Upper lobe of left lung (tissue), 6 donors: ENCODE results near the gene PLIN3. TPM values are rescaled to one million over a fixed set of nuclear protein-coding genes. Genes with fewer than 3 reads are reported as not detected.
A peak's percentile ranks its signal among the peaks of the same experiment; 100 is the strongest.

Source experiments
- ATAC-seq, 2 donors: fragments of 200-7000 bp; cut with Tn5 transposase; one replicate each; pipeline ENCODE4 v1.9.1; 2022; ENCODE audit warnings: mild to moderate bottlenecking in 2 of 2, moderate library complexity in 2 of 2; ENCODE audit not compliant: low FRiP score in 2 of 2
- DNase-seq, 2 donors: peaks; one replicate each; pipeline ENCODE4 v3.0.0-alpha.2; 2019 to 2020
- H3K27ac ChIP-seq, 4 donors: fragments of 200-600 bp; sonication (generic); one replicate each; pipeline ENCODE4 v1.5.1; 2016 to 2019
- H3K27me3 ChIP-seq, 4 donors: fragments of 200-600 bp; sonication (generic); one replicate each; pipeline ENCODE4 v1.5.1; 2017 to 2019
- H3K36me3 ChIP-seq, 4 donors: fragments of 200-600 bp; sonication (generic); one replicate each; pipeline ENCODE4 v1.5.1; 2016 to 2019
- H3K4me1 ChIP-seq, 4 donors: fragments of 200-600 bp; sonication (generic); one replicate each; pipeline ENCODE4 v1.5.1; 2018 to 2019
- H3K4me3 ChIP-seq, 4 donors: fragments of 200-600 bp; sonication (generic); one replicate each; pipeline ENCODE4 v1.5.1; 2017 to 2019; ENCODE audit warnings: mild to moderate bottlenecking in 2 of 4, moderate library complexity in 1 of 4
- H3K9me3 ChIP-seq, 4 donors: fragments of 200-600 bp; sonication (generic); one replicate each; pipeline ENCODE4 v1.5.1; 2018 to 2019
- CTCF ChIP-seq, 6 experiments: fragments of 450-650 bp in 4 of 6; fragments of 200-600 bp in 2 of 6; sonication (generic) in 2 of 6; IDR thresholded peaks; one replicate each; pipeline ENCODE4 v1.5.1; 2016 to 2019; ENCODE audit warnings: antibody characterized with exemption in 6 of 6
- EP300 ChIP-seq, 4 donors: sonication (generic); formaldehyde crosslinking; IDR thresholded peaks; one replicate each; pipeline ENCODE4 v1.5.1; 2017; ENCODE audit warnings: antibody characterized with exemption in 4 of 4, control low read depth in 2 of 4
- POLR2A ChIP-seq, 4 donors: fragments of 450-650 bp; IDR thresholded peaks; one replicate each; pipeline ENCODE4 v1.5.1; 2016 to 2017; ENCODE audit warnings: antibody characterized with exemption in 4 of 4, mild to moderate bottlenecking in 2 of 4
- POLR2AphosphoS5 ChIP-seq, 2 donors: sonication (generic); formaldehyde crosslinking; IDR thresholded peaks; one replicate each; pipeline ENCODE4 v1.5.1; 2017; ENCODE audit warnings: antibody characterized with exemption in 2 of 2
- WGBS, 2 donors: methylation state at CpG; one replicate each; pipeline ENCODE4 v1.1.5; 2017 to 2018; 5-methylcytosine and 5-hydroxymethylcytosine counted together
- total RNA-seq, 6 donors: library from RNA; depleted of rRNA in 4 of 6; stranded (reverse); fragments of >200 nt in 4 of 6; gene quantifications; one replicate each; pipeline versions ENCODE4 v1.1.0 to v1.2.1, GENCODE V29; 2016 to 2021
- donor health status: DM: no; HTN: no; CAD: no; lungs with moderate emphysema.
- donor health status: DM: no; HTN: yes; CAD: no; lungs with severe emphysema.

The PLIN3 gene
- total RNA-seq, 6 donors from 2014 or later, result 29.3 to 55.1 (median 38.4) TPM

GRCh38 chr19:4816202-4816949 is 51.1 kb downstream of the PLIN3 start:
- DNase-seq, result peak in 1 of 2 donors; percentile 79
- no peaks in the 10 kb centered on the region for H3K9me3 ChIP-seq
- H3K27ac ChIP-seq, result peak overlapping the region; percentile 28 to 72 (median 63)
- peaks cover 0 to 38% (median 31%) of the 10 kb centered on the region in 4 donors for H3K36me3 ChIP-seq
- peak overlapping the region in 1 of 4 donors; percentile 31 for H3K4me3 ChIP-seq
- peaks cover 22 to 48% (median 36%) of the 10 kb centered on the region in 4 donors for H3K4me1 ChIP-seq
- 78 to 83% methylated on average over 9 to 26 of the region's 35 CpGs for WGBS, 2 donors
- ATAC-seq, result no peak
- no peaks in the 10 kb centered on the region for H3K27me3 ChIP-seq
- TF ChIP-seq EP300 (IDR thresholded peaks at IDR 0.05), result no peak
- no peak for TF ChIP-seq CTCF (IDR thresholded peaks at IDR 0.05)
- no peak for TF ChIP-seq POLR2A (IDR thresholded peaks at IDR 0.05)
- TF ChIP-seq POLR2AphosphoS5 (IDR thresholded peaks at IDR 0.05), result no peak

- ATAC-seq (peak; percentile 90 to 91), DNase-seq (peak in 1 of 2 donors; percentile 94)
- TF ChIP-seq EP300 (IDR thresholded peaks at IDR 0.05), result no peak
- peak; percentile 37 to 67 for TF ChIP-seq POLR2AphosphoS5 (IDR thresholded peaks at IDR 0.05)
- peak in 1 of 4 donors; percentile 22 for TF ChIP-seq POLR2A (IDR thresholded peaks at IDR 0.05)
- H3K27me3 ChIP-seq, result no peaks in the 10 kb centered on the region
- peaks cover 0 to 38% (median 31%) of the 10 kb centered on the region in 4 donors for H3K36me3 ChIP-seq
- H3K27ac ChIP-seq, result peak overlapping the region; percentile 28 to 72 (median 63)
- 18 to 30% methylated on average over 22 to 28 of the region's 28 CpGs for WGBS, 2 donors
- H3K4me3 ChIP-seq, result peak overlapping the region in 3 of 4 donors; percentile 11 to 31 (median 15)
- peaks cover 22 to 50% (median 36%) of the 10 kb centered on the region in 4 donors for H3K4me1 ChIP-seq
- no peaks in the 10 kb centered on the region for H3K9me3 ChIP-seq
Observed at GRCh38 chr19:4815426-4816201, 51.9 kb downstream of the PLIN3 start.

- H3K9me3 ChIP-seq, result no peaks in the 10 kb centered on the region
- peaks cover 24 to 50% (median 36%) of the 10 kb centered on the region in 4 donors for H3K4me1 ChIP-seq
- 74 to 79% methylated on average over 7 of the region's 7 CpGs for WGBS, 2 donors
- H3K36me3 ChIP-seq, result peaks cover 0 to 37% (median 31%) of the 10 kb centered on the region in 4 donors
- peak overlapping the region in 1 of 4 donors; percentile 87 for H3K27ac ChIP-seq
- ATAC-seq (no peak), DNase-seq (no peak)
- no peaks in the 10 kb centered on the region for H3K27me3 ChIP-seq
- peak overlapping the region in 1 of 4 donors; percentile 31 for H3K4me3 ChIP-seq
- no peak for TF ChIP-seq POLR2A (IDR thresholded peaks at IDR 0.05)
- TF ChIP-seq EP300 (IDR thresholded peaks at IDR 0.05), result no peak
- TF ChIP-seq POLR2AphosphoS5 (IDR thresholded peaks at IDR 0.05), result no peak
- TF ChIP-seq CTCF (IDR thresholded peaks at IDR 0.05), result no peak
Observed at GRCh38 chr19:4814625-4815425, 52.6 kb downstream of the PLIN3 start.

GRCh38 chr19:4811328-4812131 is 55.9 kb downstream of the PLIN3 start:
- Histone ChIP-seq H3K4me3 (no peak overlapping the region), H3K36me3 (peaks cover 0 to 5% (median 4%) of the 10 kb centered on the region in 4 donors), H3K4me1 (peaks cover 32 to 55% (median 43%) of the 10 kb centered on the region in 4 donors), H3K27ac (peak overlapping the region; percentile 86 to 87 (median 87)), H3K27me3 (no peaks in the 10 kb centered on the region), H3K9me3 (no peaks in the 10 kb centered on the region)
- TF ChIP-seq CTCF (IDR thresholded peaks at IDR 0.05) (peak; percentile 90 to 95 (median 92)), EP300 (IDR thresholded peaks at IDR 0.05) (no peak)
- ATAC-seq (peak; percentile 74 to 79), DNase-seq (peak; percentile 85 to 93)
- WGBS, 2 donors, result 66 to 71% methylated on average over 11 to 12 of the region's 12 CpGs
